A549 (cell line): Measurements from ENCODE around the gene PMPCA. TPM values are rescaled to one million over a fixed set of nuclear protein-coding genes. Genes with fewer than 3 reads are reported as not detected.

Experiments
- ATAC-seq, 2 experiments: fragments of 200-7000 bp in 1 of 2; fragments of >200 bp in 1 of 2; cut with Nextera tagmentation in 1 of 2; cut with Tn5 transposase in 1 of 2; 3 replicates each; pipeline versions ENCODE4 v1.8.0 to v1.9.1; 2018 to 2020; ENCODE audit warnings: mild to moderate bottlenecking in 1 of 2, moderate library complexity in 1 of 2
- CTCF ChIA-PET: fragments of 300-600 bp; sonication (Branson Sonifier 250); formaldehyde crosslinking; extraction: SDS; loops from one replicate; lab custom pipeline; 2021; ENCODE audit warnings: antibody characterized with exemption, inconsistent platforms; lab: Yijun Ruan, JAX
- POLR2A ChIA-PET: fragments of 350-600 bp; formaldehyde crosslinking; extraction: SDS; loops from one replicate; lab custom pipeline; 2021; ENCODE audit warnings: antibody characterized with exemption, inconsistent platforms; lab: Yijun Ruan, JAX
- DNase-seq, 2 experiments: peaks; one replicate each; pipeline versions ENCODE4 v3.0.0 to v3.0.0-alpha.2; 2011 to 2016; ENCODE audit warnings: low read depth in 1 of 2, low spot score in 1 of 2
- FAIRE-seq: peaks from 2 replicates; lab custom pipeline; 2011; peaks lifted over from hg19 to GRCh38; lab: Jason Lieb, UNC
- H3K27ac ChIP-seq, 2 experiments: fragments of >200 bp; sonication (Bioruptor Twin); formaldehyde crosslinking; 3 replicates each; pipeline ENCODE4 v1.5.1; 2016 to 2017
- H3K4me1 ChIP-seq: fragments of >200 bp; sonication (Bioruptor Twin); formaldehyde crosslinking; 3 replicates; pipeline ENCODE4 v1.6.1; 2016
- H3K4me2 ChIP-seq: fragments of >200 bp; sonication (Bioruptor Twin); formaldehyde crosslinking; 3 replicates; pipeline ENCODE4 v1.6.1; 2016
- H3K4me3 ChIP-seq: fragments of >200 bp; sonication (Bioruptor Twin); formaldehyde crosslinking; 3 replicates; pipeline ENCODE4 v1.5.1; 2016
- H3K9me3 ChIP-seq: fragments of >200 bp; sonication (Bioruptor Twin); formaldehyde crosslinking; 3 replicates; pipeline ENCODE4 v1.6.1; 2016
- BHLHE40 ChIP-seq: IDR thresholded peaks from 2 replicates; pipeline ENCODE4 v1.6.1; 2012; ENCODE audit warnings: low read depth, low read length, inconsistent platforms
- CEBPB ChIP-seq, 2 experiments: fragments of >200 bp in 1 of 2; sonication (Bioruptor Twin) in 1 of 2; formaldehyde crosslinking in 1 of 2; IDR thresholded peaks; 2 replicates each; pipeline ENCODE4 v1.6.1; 2012 to 2016
- CHD2 ChIP-seq: fragments of 150-350 bp; IDR thresholded peaks from 2 replicates; pipeline ENCODE4 v1.6.1; 2014; ENCODE audit warnings: low read length; ENCODE audit not compliant: partially characterized antibody
- EHMT2 ChIP-seq: fragments of 200-600 bp; sonication (generic); IDR thresholded peaks from 2 replicates; pipeline ENCODE4 v1.6.1; 2016; ENCODE audit warnings: antibody characterized with exemption, low read depth, mild to moderate bottlenecking, moderate library complexity
- ESRRA ChIP-seq: fragments of 150-350 bp; IDR thresholded peaks from 2 replicates; pipeline ENCODE4 v1.6.1; 2014; ENCODE audit warnings: mild to moderate bottlenecking, low read length, borderline replicate concordance
- FOSL2 ChIP-seq, 2 experiments: fragments of 450-650 bp in 1 of 2; fragments of >200 bp in 1 of 2; sonication (Bioruptor Twin) in 1 of 2; formaldehyde crosslinking; IDR thresholded peaks; 2 replicates each; pipeline versions ENCODE4 v1.5.0 to v1.6.1; 2016 to 2020; ENCODE audit warnings: mild to moderate bottlenecking in 1 of 2, moderate library complexity in 1 of 2
- HDAC2 ChIP-seq: fragments of 200-600 bp; sonication (generic); IDR thresholded peaks from 2 replicates; pipeline ENCODE4 v1.6.1; 2016
- KDM1A ChIP-seq: fragments of 200-600 bp; sonication (generic); IDR thresholded peaks from 2 replicates; pipeline ENCODE4 v1.6.1; 2016; ENCODE audit warnings: low read depth, mild to moderate bottlenecking
- NPAS2 ChIP-seq: fragments of 250-450 bp; sonication (Bioruptor Pico); IDR thresholded peaks from 2 replicates; pipeline ENCODE4 v1.8.0; 2022; ENCODE audit warnings: mild to moderate bottlenecking, moderate library complexity, borderline replicate concordance
- NR3C1 ChIP-seq: fragments of >200 bp; sonication (Bioruptor Twin); formaldehyde crosslinking; IDR thresholded peaks from 3 replicates; pipeline ENCODE4 v1.6.1; 2017
- PHF8 ChIP-seq: fragments of 200-600 bp; sonication (generic); IDR thresholded peaks from 2 replicates; pipeline ENCODE4 v1.6.1; 2016; ENCODE audit warnings: low read depth, mild to moderate bottlenecking, antibody characterized with exemption, moderate library complexity, borderline replicate concordance
- POLR2A ChIP-seq: IDR thresholded peaks from 2 replicates; pipeline ENCODE4 v1.6.1; 2012; ENCODE audit warnings: mild to moderate bottlenecking, low read length
- RCOR1 ChIP-seq: fragments of 150-350 bp; IDR thresholded peaks from 2 replicates; pipeline ENCODE4 v1.6.1; 2014; ENCODE audit warnings: antibody characterized with exemption, low read length, low read depth
- SMC3 ChIP-seq: fragments of >200 bp; sonication (Bioruptor Twin); formaldehyde crosslinking; IDR thresholded peaks from 3 replicates; pipeline ENCODE4 v1.6.1; 2018; ENCODE audit warnings: inconsistent platforms
- SREBF2 ChIP-seq: fragments of 450-650 bp; IDR thresholded peaks from 2 replicates; pipeline ENCODE4 v1.6.1; 2014; ENCODE audit warnings: mild to moderate bottlenecking, moderate library complexity
- TP53 ChIP-seq: fragments of 250-450 bp; sonication (Bioruptor Pico); IDR thresholded peaks from 2 replicates; pipeline ENCODE4 v1.5.0; 2021; ENCODE audit warnings: mild to moderate bottlenecking, moderate library complexity
- ZFP36 ChIP-seq: fragments of 450-650 bp; IDR thresholded peaks from 2 replicates; pipeline ENCODE4 v1.6.1; 2014; ENCODE audit warnings: borderline replicate concordance; ENCODE audit not compliant: partially characterized antibody
- ZSCAN20 ChIP-seq: fragments of 250-450 bp; sonication (Bioruptor Pico); IDR thresholded peaks from 2 replicates; pipeline ENCODE4 v1.8.0; 2022; ENCODE audit warnings: mild to moderate bottlenecking, moderate library complexity
- WGBS: methylation state at CpG from one replicate; pipeline ENCODE4 v1.1.6; 2017; ENCODE audit errors: missing lambda C conversion rate; 5-methylcytosine and 5-hydroxymethylcytosine counted together
- polyA plus RNA-seq, 4 experiments: library from polyadenylated mRNA; depleted of rRNA in 3 of 4; stranded (reverse); fragments of >200 nt; fragmentation: RNase III in 1 of 4; extraction: RNeasy Plus Mini Kit Qiagen cat#74134 plus additional on column Dnase treatment in 1 of 4; gene quantifications; 2 replicates in 3 of 4; 3 replicates in 1 of 4; pipeline ENCODE4 v1.2.3, GENCODE V29; 2011 to 2017
- TF ChIP-seq, protein P1 (sequence below): fragments of 450-650 bp; IDR thresholded peaks from 2 replicates; pipeline ENCODE4 v1.6.1; 2014; ENCODE audit warnings: antibody characterized with exemption
- TF ChIP-seq, protein P2 (sequence below): IDR thresholded peaks from 2 replicates; pipeline ENCODE4 v1.6.1; 2012; ENCODE audit warnings: low read depth, borderline replicate concordance
- TF ChIP-seq, protein P3 (sequence below): IDR thresholded peaks from 2 replicates; pipeline ENCODE4 v1.6.1; 2012
- TF ChIP-seq, protein P4 (sequence below): fragments of 250-450 bp; sonication (Bioruptor Pico); IDR thresholded peaks from 2 replicates; pipeline ENCODE4 v1.5.0; 2020; ENCODE audit warnings: low read depth, mild to moderate bottlenecking, moderate library complexity

Gene PMPCA
- polyA plus RNA-seq, 2 of the 4 experiments (the other 2 are of a cell fraction), result 71.1 to 89.2 TPM

DNA sequence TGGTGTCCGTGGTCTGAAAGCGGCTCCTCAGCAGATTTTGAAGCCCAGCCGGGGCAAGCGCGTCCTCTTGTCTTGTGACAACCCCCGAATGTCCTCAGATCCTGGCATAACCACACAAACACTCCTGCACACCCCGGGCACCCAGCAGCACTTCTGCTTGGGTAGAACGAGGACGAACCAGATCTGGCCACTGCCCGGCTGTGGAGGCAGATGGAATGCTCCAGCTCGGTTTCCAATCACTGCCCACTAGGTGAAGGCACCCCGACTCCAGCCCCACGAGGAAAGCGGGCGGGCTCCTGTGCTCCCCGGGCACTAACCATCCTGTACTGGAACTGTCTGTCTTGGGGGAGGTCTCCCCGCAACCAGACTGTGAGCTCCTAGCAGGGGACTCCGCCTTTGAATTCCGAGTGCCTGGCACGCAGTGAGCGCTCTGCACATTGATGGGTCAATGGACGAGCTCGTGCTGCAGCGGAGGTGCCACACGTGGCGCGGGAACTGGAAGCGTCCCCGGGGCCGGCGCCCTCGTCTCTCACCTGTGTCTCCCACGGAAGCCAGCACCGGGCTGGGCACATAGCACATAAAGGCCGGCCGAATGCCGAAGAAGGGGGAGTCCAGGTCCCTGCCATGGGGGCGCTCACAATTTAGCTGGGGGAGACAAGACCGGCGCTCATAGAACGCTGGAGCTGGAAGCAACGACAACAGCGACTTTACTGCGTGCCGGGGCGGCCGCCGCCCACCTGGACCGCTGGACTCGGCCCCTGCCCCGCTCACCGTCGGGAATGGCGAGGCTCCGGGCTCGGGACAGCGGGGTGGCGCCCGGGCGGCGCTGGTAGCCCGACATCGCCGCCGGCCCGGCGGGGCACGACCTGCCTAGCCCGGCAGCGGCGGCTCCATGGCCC, 652 bp upstream of the PMPCA start (continued):
- TF ChIP-seq RCOR1 (no peak), HDAC2 (no peak)
- TF ChIP-seq, all 56 proteins: peak for 13

DNA sequence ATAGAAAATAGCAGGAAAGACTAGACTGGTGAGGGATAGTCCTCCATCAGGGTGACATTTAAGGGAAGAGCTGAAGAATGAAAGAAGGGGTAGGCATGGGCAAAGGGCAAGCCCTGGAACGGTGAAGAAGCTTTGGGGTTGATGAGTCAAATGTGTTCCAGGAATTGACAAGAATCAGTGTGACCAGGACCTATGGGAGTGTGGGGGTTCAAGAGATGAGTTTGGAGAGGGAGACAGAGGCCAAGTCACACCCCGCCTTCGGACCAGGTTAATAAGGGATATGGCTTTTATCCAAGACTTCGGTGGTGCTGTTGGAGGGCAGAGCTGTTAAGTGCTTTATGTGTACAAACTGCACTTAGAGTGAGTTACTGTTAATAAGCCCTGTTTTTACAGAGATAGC, 920 bp downstream of the PMPCA start:
- WGBS, result 34% methylated on average over 4 of the region's 4 CpGs
- ATAC-seq (no peak), FAIRE-seq (no peak), DNase-seq (no peak)
- no peak for TF ChIP-seq ZFP36
- no peak for TF ChIP-seq SREBF2
- no peak for TF ChIP-seq FOSL2 (IDR thresholded peaks at IDR 0.05)
- no peak for TF ChIP-seq FOSL2 (CRISPR knock-in tag; IDR thresholded peaks at IDR 0.05)
- no peak for TF ChIP-seq NPAS2 (CRISPR knock-in tag)
- TF ChIP-seq, protein P1, sequence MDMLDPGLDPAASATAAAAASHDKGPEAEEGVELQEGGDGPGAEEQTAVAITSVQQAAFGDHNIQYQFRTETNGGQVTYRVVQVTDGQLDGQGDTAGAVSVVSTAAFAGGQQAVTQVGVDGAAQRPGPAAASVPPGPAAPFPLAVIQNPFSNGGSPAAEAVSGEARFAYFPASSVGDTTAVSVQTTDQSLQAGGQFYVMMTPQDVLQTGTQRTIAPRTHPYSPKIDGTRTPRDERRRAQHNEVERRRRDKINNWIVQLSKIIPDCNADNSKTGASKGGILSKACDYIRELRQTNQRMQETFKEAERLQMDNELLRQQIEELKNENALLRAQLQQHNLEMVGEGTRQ, result no peak
- TF ChIP-seq POLR2A, result no peak
- TF ChIP-seq ESRRA, result no peak
- ChIA-PET POLR2A (no interaction called here), CTCF (interaction anchor here (0.5 kb wide), 1 partner anchor 98 kb away, joined by 3 read pairs; no protein-coding TSS in a partner anchor)
- Histone ChIP-seq H3K9me3 (no peaks in the 10 kb centered on the region), H3K4me1 (peaks cover 19% of the 10 kb centered on the region), H3K27ac (peak overlapping the region; percentile 91 to 95), H3K4me3 (peak overlapping the region; percentile 78), H3K4me2 (peak overlapping the region; percentile 97)

DNA sequence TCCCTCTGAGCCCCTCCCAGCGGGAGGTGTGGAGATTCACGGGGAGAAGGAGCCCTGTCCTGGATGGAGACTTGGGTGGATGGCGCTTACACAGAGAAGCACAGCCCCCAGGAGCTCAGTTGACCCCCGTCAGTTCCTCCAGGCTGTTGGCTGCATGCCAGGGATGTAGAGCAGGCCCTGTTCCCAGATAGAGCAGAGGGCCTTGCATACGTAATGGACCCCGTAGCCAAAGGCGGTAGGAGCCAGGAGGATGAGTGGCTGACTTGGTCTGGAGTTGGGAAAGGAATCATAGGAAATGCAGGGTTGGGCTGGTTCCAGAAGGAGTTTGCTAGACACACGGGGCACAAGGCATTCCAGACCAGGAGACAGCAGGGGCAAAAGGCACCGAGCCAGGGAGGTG, 2.5 kb downstream of the PMPCA start:
- TF ChIP-seq, protein P2, sequence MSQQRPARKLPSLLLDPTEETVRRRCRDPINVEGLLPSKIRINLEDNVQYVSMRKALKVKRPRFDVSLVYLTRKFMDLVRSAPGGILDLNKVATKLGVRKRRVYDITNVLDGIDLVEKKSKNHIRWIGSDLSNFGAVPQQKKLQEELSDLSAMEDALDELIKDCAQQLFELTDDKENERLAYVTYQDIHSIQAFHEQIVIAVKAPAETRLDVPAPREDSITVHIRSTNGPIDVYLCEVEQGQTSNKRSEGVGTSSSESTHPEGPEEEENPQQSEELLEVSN, result no peak
- no peak for ATAC-seq
- H3K27ac ChIP-seq, result no peak overlapping the region
- POLR2A ChIA-PET, result interaction anchor here (0.5 kb wide), 1 partner anchor 68 kb away, joined by 3 read pairs; no protein-coding TSS in a partner anchor
- no peaks in the 10 kb centered on the region for H3K9me3 ChIP-seq
- WGBS, result 85% methylated on average over 9 of the region's 9 CpGs
- FAIRE-seq, result no peak
- no peak overlapping the region for H3K4me2 ChIP-seq
- CTCF ChIA-PET, result interaction anchor here (0.8 to 1.7 kb wide), 7 partner anchors 10 to 71 kb away, joined by 3 to 6 read pairs (median 3); no protein-coding TSS in a partner anchor
- H3K4me1 ChIP-seq, result peaks cover 19% of the 10 kb centered on the region
- no peak overlapping the region for H3K4me3 ChIP-seq
- no peak for DNase-seq

DNA sequence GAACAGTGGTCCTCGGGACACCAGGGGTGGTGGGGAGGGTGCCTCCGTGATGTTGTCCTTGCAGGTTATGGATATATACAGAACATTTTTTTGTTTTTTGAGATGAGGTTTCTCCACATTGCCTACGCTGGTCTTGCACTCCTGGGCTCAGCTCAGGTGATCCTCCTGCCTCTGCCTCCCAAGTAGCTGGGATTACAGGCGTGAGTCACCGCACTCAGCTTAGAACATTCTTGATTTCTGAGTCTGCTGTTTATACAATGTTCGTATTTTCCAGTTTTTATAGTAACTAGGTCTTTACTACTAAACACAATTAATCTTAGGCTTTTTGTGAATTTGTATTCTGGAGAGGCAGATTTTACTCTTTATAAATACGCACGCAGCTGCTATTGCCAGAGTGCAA, 6.0 kb downstream of the PMPCA start:
- TF ChIP-seq, protein P1, result no peak
- TF ChIP-seq BHLHE40 (no peak), NR3C1 (no peak), SMC3 (no peak), CEBPB (IDR thresholded peaks at IDR 0.05) (no peak)
- 91% methylated on average over 8 of the region's 8 CpGs for WGBS
- DNase-seq, result no peak
- CTCF ChIA-PET, result interaction anchor here (0.6 to 1.3 kb wide), 3 partner anchors 11 to 24 kb away, joined by 3 to 6 read pairs (median 3); no protein-coding TSS in a partner anchor
- no peak overlapping the region for H3K4me2 ChIP-seq
- H3K4me3 ChIP-seq, result no peak overlapping the region
- ATAC-seq, result no peak
- H3K4me1 ChIP-seq, result peaks cover 6% of the 10 kb centered on the region; the same call in 2 of the 3 replicates
- no peak overlapping the region for H3K27ac ChIP-seq
- POLR2A ChIA-PET, result no interaction called here
- H3K9me3 ChIP-seq, result no peaks in the 10 kb centered on the region
- FAIRE-seq, result no peak

DNA sequence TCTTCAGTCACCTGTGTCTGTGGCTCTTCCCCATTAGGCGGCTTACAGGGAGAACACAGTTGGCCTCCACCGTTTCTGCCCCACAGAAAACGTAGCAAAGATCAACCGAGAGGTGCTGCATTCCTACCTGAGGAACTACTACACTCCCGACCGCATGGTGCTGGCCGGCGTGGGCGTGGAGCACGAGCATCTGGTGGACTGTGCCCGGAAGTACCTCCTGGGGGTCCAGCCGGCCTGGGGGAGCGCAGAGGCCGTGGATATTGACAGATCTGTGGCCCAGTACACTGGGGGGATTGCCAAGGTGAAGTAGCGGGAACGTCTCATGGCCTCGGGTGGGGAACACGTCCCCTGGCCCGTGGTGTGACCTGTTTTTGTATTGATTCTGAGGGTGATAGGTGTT, 6.5 kb downstream of the PMPCA start:
- WGBS, result 91% methylated on average over 19 of the region's 19 CpGs
- DNase-seq (no peak), FAIRE-seq (no peak), ATAC-seq (no peak)
- Histone ChIP-seq H3K4me2 (no peak overlapping the region), H3K9me3 (no peaks in the 10 kb centered on the region), H3K4me3 (no peak overlapping the region), H3K27ac (no peak overlapping the region), H3K4me1 (peaks cover 1% of the 10 kb centered on the region; the same call in 1 of the 3 replicates)
- POLR2A ChIA-PET, result no interaction called here
- CTCF ChIA-PET, result interaction anchor here (0.9 to 1.7 kb wide), 2 partner anchors 16 to 23 kb away, joined by 3 to 6 read pairs; partner anchors contain the start of gene INPP5E
- no peak for TF ChIP-seq TP53 (CRISPR knock-in tag)
- no peak for TF ChIP-seq ESRRA
- TF ChIP-seq NR3C1, result no peak
- no peak for TF ChIP-seq EHMT2
- no peak for TF ChIP-seq FOSL2 (IDR thresholded peaks at IDR 0.05)
- no peak for TF ChIP-seq FOSL2 (CRISPR knock-in tag; IDR thresholded peaks at IDR 0.05)
- TF ChIP-seq KDM1A, result no peak
- TF ChIP-seq CHD2, result no peak
- no peak for TF ChIP-seq RCOR1
- TF ChIP-seq NPAS2 (CRISPR knock-in tag), result no peak
- TF ChIP-seq, protein P3, sequence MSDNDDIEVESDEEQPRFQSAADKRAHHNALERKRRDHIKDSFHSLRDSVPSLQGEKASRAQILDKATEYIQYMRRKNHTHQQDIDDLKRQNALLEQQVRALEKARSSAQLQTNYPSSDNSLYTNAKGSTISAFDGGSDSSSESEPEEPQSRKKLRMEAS, result no peak
- TF ChIP-seq PHF8, result no peak
- TF ChIP-seq, protein P4, sequence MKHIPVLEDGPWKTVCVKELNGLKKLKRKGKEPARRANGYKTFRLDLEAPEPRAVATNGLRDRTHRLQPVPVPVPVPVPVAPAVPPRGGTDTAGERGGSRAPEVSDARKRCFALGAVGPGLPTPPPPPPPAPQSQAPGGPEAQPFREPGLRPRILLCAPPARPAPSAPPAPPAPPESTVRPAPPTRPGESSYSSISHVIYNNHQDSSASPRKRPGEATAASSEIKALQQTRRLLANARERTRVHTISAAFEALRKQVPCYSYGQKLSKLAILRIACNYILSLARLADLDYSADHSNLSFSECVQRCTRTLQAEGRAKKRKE, result no peak
- TF ChIP-seq SREBF2, result no peak
- TF ChIP-seq ZSCAN20 (CRISPR knock-in tag), result no peak
- TF ChIP-seq, protein P2, result no peak
